Renal cortical epithelial cell (primary cell): ENCODE measurements around the gene SHOC2. TPM values are rescaled to one million over a fixed set of nuclear protein-coding genes. Genes with fewer than 3 reads are reported as not detected.

Experiments
- DNase-seq: peaks from one replicate; pipeline ENCODE4 v3.0.0-alpha.2; 2011; ENCODE audit warnings: low read depth
- total RNA-seq: library from RNA; depleted of rRNA; stranded (reverse); fragments of >200 nt; gene quantifications from 2 replicates; pipeline ENCODE4 v1.2.3, GENCODE V29; 2014

SHOC2 gene
- total RNA-seq, 1 donor from 2014 or later, result 79.0 TPM

GRCh38 chr10:110946496-110946895 is 27.1 kb downstream of the SHOC2 start:
- no peak for DNase-seq

DNA sequence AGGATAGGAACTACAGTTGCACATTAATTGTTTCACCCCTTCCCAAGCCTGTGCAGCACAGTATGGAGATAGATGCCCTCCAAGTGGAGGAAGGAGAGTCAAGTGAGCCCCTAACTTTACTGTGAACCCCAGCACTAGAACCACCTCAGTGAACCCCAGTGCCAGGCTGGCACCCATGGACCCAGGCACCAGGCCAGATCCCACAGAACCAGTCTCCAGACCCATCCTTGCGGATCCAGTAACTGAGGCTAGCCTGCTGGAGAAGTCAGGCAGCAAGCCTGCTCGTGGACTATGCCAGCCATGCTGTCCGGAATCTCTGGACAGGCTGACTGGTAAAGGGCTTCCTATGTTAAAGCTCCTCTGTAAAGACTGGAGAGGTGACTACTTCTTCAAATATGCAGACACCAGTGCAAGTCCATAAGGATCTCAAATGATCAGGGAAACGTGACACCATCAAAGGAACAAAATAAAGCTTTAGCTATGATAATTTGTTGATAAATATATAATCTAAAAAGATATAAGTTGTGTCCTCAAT is 27.7 kb downstream of the SHOC2 start:
- DNase-seq, result no peak

DNA sequence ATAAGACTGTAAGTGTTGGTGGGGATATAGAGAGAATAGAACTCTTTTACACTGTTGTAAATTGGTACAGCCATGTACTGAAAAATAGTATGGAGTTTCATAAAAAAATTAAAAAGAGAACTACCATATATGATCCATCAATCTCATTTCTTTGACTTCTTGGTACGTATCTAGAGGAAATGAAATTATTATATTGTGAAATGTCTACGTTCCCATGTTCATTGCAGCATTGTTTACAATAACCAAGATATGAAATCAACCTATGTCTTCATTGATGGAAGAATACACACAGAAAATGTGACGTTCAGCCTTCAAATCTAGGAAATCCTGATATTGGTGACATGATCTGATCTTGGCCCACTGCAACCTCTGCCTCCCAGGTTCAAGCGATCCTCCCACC is 32.0 kb downstream of the SHOC2 start:
- DNase-seq, result no peak

- DNase-seq, result no peak
These were observed 38.2 kb downstream of the SHOC2 start for GRCh38 chr10:110957606-110958005.

DNA sequence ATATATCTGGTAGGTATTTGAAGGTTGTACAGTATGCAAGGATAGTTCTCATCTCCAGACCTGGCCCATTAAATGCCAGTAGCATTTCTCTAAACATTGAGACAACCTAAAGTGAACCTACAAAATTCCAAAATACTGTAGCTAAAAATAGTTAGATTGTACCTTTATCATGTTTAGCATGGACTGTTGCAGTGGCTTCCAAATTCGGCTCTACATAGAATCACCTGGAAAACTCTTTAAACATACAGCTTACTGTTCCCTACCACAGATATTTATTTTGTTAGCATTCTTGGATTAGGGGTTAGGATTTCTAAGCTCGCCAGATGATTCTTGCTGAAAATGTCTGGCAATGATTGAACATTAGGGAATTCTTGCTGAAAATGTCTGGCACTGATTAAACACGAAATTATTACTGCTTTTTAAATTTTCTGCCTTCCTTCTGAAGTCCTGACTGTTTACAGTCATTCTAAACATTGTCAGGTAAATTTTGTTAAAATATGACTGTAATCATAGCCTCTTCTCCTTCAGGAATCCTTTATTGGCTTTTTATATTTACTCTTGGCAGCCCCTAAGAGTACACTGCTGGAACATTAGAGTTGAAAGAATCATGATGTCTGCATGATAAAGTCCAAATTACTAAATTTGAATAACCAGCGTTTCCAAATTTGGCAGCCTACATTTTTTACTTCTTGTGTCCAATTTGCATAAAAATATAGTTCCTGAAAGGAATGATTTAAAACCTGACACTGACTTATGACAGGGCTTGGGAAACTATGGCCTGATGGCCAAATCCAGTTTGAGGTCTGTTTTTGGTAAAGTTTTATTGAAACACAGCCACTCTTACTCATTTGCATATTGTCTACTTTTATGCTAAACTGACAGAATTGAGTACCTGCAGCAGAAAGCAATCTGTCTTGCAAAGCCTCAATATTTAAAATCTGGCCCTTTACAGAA is 40.3 kb downstream of the SHOC2 start:
- DNase-seq, result no peak

DNA sequence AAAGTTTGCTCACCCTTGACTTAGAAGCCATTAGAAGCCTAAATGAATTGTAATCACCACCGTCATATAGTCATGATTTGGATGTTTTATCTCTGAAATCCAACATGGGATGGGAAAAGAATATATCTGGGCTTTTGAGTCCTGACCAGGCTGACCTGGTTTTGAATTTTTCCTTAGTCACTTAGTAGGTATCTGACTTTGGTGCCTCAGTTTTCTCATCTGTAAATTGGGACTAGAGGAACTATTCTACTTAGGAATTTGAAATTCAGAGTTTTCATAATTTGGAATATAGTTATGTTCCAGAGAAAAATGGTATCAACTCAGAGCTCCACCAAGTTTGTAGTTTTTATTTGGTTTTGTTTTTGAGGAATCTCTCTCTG is 40.9 kb downstream of the SHOC2 start:
- DNase-seq, result no peak

GRCh38 chr10:110962443-110962842 is 43.0 kb downstream of the SHOC2 start:
- no peak for DNase-seq

- DNase-seq, result no peak
These were observed 43.8 kb downstream of the SHOC2 start for GRCh38 chr10:110963162-110963561.

DNA sequence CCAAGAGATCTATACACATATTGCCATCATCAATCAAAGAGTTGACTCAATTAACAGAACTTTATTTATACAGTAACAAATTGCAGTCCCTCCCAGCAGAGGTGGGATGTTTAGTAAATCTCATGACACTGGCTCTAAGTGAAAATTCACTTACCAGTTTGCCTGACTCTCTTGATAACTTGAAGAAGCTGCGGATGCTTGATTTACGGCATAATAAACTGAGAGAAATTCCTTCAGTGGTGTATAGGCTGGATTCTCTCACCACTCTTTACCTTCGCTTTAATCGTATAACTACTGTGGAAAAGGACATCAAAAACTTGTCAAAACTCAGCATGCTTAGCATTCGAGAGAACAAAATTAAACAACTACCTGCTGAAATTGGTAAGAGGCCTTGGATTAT is 45.3 kb downstream of the SHOC2 start:
- DNase-seq, result no peak

- DNase-seq, result no peak
These were observed 45.8 kb downstream of the SHOC2 start for GRCh38 chr10:110965216-110965615.

- no peak for DNase-seq
These were observed 46.7 kb downstream of the SHOC2 start for GRCh38 chr10:110966146-110966545.

DNA sequence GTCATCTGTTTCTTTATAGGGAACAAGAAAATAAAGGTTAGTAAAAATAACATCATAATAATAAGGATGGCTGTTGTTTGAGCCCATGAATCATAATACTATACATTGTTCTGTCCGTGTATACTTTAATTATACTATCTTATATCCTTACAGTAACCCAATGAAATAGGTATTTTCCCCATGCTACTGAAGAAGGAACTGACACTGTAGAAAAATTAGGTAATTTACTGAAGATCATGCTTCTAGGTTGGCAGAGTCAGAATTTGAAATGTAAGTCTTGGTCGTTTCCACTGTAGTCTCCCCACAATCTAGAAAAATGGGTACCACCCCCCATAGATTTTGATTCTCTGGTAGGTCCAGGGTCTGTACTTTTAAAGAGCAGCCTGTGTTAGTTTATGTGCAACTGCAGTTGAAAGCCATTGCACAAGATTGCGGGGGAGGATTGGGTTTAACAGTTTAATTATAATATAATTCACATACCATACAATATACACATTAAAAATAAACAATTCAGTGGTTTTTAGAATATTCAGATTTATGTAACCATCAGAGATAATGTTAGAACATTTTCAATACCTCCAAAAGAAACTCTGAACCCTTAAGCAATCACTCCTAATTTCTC is 47.7 kb downstream of the SHOC2 start:
- no peak for DNase-seq

DNA sequence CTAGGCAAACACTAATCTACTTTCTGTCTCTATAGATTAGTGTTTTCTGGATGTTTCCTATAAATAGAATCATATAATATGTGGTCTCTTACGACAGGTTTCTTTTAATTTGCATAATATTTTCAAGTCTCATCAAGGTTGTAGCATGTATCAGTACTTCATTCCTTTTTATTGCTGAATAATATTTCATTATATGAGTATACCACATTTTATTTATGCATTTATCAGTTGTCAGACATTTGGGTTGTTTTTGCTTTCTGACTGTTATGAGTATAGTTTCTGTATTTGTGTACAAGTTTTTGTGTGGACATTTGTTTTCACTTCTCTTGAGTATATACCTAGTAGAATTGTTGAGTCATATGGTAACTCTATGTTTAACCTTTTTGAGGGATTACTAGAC is 48.2 kb downstream of the SHOC2 start:
- DNase-seq, result no peak

DNA sequence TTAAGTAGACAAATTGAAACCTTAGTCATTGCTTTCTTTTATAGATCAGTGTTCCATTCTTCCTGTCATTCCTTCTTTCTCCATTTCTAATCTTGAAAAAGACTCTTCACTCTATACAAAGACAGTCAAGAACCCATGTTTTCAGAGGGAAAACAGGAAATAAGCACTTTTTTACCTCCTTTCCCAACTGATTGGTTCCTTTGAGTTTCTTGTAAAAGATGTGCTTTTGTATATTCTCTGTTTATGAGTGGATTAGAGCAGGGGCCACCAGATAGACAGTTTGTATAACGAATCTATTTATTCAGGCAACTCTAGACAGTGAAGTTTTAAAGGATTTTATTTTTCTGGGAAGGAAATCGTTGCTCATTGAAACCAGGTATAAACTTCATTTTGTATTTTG is 49.8 kb downstream of the SHOC2 start:
- DNase-seq, result no peak

DNA sequence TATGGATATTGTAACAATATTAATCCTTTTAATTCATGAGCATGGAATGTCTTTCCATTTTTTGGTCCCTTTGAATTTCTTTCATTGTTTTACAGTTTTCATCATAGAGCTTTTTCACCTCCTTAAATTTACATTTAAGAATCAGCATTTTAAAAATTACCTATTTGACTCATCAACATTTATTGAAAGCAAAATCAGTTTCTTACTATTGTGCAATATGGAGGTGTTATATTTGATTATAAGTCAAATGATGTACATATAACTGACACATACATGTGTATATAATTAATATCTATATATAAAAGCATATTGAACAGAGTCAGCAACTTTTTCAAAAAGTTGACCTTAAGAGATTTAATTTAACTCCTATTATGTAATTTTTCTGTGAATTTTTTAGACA is 52.2 kb downstream of the SHOC2 start:
- no peak for DNase-seq

DNA sequence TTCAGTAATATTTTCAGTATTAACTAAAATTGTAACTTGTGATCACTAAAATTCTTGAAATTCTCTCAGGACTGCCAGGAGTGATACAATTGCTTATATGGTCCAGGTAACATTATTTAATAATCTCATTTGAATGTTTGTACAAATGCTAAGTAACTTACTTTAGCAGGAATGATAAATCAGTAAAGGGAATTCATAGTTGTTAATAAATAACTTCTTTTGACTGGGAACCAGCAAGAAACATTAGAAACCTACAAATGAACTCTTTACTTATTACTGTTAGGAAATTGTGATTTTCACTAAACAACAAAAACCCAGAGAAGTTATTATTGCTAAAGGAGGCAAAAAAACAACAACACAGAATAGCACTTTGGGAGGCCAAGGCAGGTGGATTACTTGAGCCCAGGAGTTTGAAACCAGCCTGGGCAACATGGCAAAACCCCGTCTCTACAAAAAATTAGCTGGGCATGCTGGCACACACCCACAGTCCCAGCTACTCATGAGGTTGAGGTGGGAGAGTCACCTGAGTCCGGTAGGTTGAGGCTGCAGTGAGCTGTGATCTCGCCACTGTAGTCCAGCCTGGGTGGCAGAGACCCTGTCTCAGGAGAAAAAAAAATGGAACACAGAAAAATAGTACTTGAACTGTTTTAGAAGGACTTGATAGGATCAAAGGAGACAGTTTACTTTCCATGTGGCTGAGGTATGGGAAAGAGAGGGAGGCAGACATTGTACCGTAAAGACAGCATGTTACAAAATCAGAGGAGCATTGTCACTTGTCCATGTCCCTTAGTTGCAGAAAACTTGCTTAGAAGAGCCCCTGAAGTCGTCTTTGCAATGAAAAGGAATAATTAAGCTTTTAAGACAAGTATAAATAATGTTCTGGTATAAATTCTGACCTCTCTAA is 53.1 kb downstream of the SHOC2 start:
- DNase-seq, result peak; percentile 76

DNA sequence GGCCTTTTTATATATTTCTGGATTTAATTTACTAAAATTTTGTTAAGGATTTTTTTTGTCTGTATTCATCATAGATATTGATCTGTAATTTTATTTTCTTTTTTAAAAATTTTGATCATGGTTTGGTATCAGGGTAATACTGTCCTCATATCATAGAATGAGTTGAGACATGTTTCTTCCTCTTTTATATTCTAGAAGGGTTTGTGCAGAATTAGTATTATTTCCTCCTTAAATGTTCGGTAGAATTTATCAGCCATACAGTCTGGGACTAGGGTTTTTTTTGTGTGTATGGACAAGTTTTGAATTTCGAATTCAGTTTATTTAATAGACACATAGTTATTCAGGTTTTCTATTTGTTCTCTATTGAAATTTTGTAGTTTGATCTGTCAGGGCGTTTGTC is 54.0 kb downstream of the SHOC2 start:
- DNase-seq, result no peak

- no peak for DNase-seq
These were observed 57.2 kb downstream of the SHOC2 start for GRCh38 chr10:110976577-110976976.

GRCh38 chr10:110977662-110978061 is 58.3 kb downstream of the SHOC2 start:
- DNase-seq, result no peak

GRCh38 chr10:110978204-110978603 is 58.8 kb downstream of the SHOC2 start:
- DNase-seq, result peak; percentile 36

GRCh38 chr10:110979611-110980010 is 60.2 kb downstream of the SHOC2 start:
- no peak for DNase-seq

DNA sequence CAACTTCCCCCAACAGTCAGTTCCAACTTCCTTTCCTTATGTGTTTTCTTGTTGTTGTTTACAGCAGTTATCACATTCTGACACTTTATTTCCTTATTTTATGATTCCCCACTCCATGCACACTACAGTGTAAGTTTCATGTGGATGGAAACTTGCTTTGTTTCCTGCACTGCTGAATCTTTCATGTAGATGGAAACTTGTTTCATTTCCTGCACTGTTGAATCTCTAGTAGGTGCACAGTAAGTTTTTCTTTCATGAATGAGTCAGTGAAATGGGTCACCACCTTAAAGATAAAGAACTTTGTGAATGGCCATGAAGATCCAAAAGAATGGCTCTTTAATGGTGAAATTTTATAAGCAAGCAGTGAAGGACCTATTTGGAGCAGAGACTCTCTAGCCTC is 61.4 kb downstream of the SHOC2 start:
- no peak for DNase-seq
